Left hindlimb (tissue), 1 donor: ENCODE data around the gene CCDC92B.

ENCODE experiments used
- DNase-seq: peaks from one replicate; pipeline ENCODE4 v3.0.0-alpha.2; 2018

CCDC92B gene

GRCh38 chr17:2777242-2777867 is 27.9 kb upstream of the CCDC92B start:
- DNase-seq = no peak

GRCh38 chr17:2776589-2777241 is 27.3 kb upstream of the CCDC92B start:
- DNase-seq = no peak

GRCh38 chr17:2775206-2775605 is 25.8 kb upstream of the CCDC92B start:
- DNase-seq = no peak

- DNase-seq = no peak
These were observed 20.7 kb upstream of the CCDC92B start for GRCh38 chr17:2770129-2770528.

- no peak for DNase-seq
These were observed 9.4 kb upstream of the CCDC92B start for GRCh38 chr17:2758870-2759269.

GRCh38 chr17:2755891-2756724 is 6.7 kb upstream of the CCDC92B start:
- no peak for DNase-seq

GRCh38 chr17:2751491-2751890 is 2.0 kb upstream of the CCDC92B start:
- no peak for DNase-seq

GRCh38 chr17:2750721-2751120 is 1.3 kb upstream of the CCDC92B start:
- DNase-seq = no peak

- peak; percentile 82 for DNase-seq
These were observed 331 bp upstream of the CCDC92B start for GRCh38 chr17:2749784-2750181.

GRCh38 chr17:2745317-2746037 is 4.0 kb downstream of the CCDC92B start:
- peak; percentile 85 for DNase-seq

- no peak for DNase-seq
These were observed 11.8 kb downstream of the CCDC92B start for GRCh38 chr17:2737693-2738092.

- DNase-seq = no peak
These were observed 12.5 kb downstream of the CCDC92B start for GRCh38 chr17:2736956-2737355.

- DNase-seq = no peak
These were observed 13.6 kb downstream of the CCDC92B start for GRCh38 chr17:2735896-2736295.

- DNase-seq = no peak
These were observed 14.5 kb downstream of the CCDC92B start for GRCh38 chr17:2734939-2735338.

- DNase-seq = no peak
These were observed 17.6 kb downstream of the CCDC92B start for GRCh38 chr17:2731807-2732206.

GRCh38 chr17:2730764-2731353 is 18.6 kb downstream of the CCDC92B start:
- DNase-seq = no peak

GRCh38 chr17:2724784-2725164 is 24.7 kb downstream of the CCDC92B start:
- no peak for DNase-seq

- DNase-seq = peak; percentile 76
These were observed 25.3 kb downstream of the CCDC92B start for GRCh38 chr17:2723997-2724783.

- DNase-seq = no peak
These were observed 25.9 kb downstream of the CCDC92B start for GRCh38 chr17:2723505-2723996.

- DNase-seq = no peak
These were observed 26.8 kb downstream of the CCDC92B start for GRCh38 chr17:2722611-2723010.

GRCh38 chr17:2721603-2722002 is 27.8 kb downstream of the CCDC92B start:
- no peak for DNase-seq

- no peak for DNase-seq
These were observed 29.6 kb downstream of the CCDC92B start for GRCh38 chr17:2719861-2720260.
